IMR-90 (cell line): ENCODE results near the gene PTPRO.

Source experiments
- MXI1 ChIP-seq: IDR thresholded peaks from 2 replicates; pipeline ENCODE4 v1.6.1; 2012; ENCODE audit warnings: low read depth, mild to moderate bottlenecking, low read length, moderate library complexity, borderline replicate concordance
- POLR2A ChIP-seq: IDR thresholded peaks from 2 replicates; pipeline ENCODE4 v1.6.1; 2012; ENCODE audit warnings: mild to moderate bottlenecking, low read depth, low read length
- TF ChIP-seq, protein P1 (sequence below): conservative IDR thresholded peaks from 2 replicates; pipeline ENCODE4 v1.5.1; 2012; ENCODE audit warnings: mild to moderate bottlenecking, low read depth, low read length, improper control_type of control experiment

DNA sequence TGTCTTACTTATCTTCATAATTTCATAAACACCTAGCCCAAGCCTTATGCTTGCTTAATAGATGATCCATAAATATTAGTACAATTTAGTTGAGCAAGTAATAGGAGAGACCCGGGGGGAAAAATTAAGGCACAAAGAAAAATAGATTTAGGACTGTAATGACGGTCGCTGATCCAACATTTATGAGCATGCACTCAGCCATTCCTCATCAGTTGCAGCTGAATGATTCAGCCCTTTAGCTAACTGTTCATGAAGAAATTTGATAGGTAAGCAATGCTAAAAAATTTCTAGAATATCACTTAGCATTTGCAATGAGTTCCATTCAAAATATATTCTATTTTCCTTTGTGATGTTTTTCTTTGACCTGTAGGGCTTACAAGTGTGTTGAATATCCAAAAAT lies 163.2 kb downstream of the PTPRO start:
- TF ChIP-seq, protein P1, sequence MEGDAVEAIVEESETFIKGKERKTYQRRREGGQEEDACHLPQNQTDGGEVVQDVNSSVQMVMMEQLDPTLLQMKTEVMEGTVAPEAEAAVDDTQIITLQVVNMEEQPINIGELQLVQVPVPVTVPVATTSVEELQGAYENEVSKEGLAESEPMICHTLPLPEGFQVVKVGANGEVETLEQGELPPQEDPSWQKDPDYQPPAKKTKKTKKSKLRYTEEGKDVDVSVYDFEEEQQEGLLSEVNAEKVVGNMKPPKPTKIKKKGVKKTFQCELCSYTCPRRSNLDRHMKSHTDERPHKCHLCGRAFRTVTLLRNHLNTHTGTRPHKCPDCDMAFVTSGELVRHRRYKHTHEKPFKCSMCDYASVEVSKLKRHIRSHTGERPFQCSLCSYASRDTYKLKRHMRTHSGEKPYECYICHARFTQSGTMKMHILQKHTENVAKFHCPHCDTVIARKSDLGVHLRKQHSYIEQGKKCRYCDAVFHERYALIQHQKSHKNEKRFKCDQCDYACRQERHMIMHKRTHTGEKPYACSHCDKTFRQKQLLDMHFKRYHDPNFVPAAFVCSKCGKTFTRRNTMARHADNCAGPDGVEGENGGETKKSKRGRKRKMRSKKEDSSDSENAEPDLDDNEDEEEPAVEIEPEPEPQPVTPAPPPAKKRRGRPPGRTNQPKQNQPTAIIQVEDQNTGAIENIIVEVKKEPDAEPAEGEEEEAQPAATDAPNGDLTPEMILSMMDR = no peak
- TF ChIP-seq POLR2A (no peak), MXI1 (no peak)
